GM10847 (cell line): Measurements from ENCODE around the gene KCNMB2.

Experiments used
- POLR2A ChIP-seq: IDR thresholded peaks from 2 replicates; pipeline ENCODE4 v1.6.1; 2011; ENCODE audit not compliant: insufficient read length; ENCODE audit errors: extremely low read depth

Gene KCNMB2

DNA sequence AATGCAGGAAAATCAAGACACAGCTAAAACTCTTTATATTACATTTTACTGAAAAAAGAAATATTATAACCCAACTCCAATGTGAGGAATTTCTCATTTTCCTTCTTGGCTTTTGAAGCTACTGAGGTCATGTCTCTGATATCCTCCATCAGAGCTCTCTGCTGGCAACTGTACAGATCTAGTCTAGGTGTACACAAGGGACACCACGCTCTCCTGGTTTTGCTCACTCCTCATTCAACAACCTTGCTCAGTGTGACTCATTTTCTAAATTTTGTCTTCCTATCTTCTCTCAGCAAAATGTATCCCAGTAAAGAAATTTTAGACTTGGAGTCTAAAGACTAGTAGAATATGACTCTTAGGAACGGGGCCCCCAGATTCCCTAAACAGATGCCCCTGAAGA, 144.3 kb downstream of the KCNMB2 start:
- TF ChIP-seq POLR2A = no peak

DNA sequence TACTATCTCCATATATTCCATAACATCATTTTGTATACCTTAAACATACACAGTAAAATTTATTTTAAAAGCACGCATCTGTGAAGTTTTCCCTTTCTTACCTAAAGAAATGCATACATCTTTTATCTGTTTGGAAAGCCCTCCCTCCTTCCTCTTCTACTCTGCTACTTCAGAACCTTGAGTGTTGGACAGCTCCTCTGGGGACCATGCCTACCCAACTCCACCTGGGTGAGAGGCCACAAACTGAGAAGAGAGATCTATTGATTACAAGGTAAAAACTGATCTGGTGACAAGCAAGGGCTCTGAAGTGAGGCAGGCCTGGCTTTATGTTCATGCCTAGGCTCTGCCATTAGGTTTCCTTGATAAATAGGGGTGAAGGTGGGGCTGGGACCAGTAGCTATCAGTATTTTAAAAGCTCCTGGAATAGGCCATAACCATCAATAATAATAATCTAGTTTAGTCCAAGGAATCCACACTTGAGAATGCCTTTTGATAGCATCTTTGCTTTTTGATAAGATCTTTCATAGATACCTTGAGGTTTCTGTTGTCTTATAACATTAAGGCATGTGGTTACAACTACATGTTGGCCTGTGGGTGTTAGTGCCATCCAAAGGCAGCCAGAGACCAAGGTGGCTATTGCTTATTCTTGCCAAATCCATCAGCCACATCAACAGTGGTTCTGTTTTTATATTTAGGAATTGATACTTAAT, 148.8 kb downstream of the KCNMB2 start:
- no peak for TF ChIP-seq POLR2A

DNA sequence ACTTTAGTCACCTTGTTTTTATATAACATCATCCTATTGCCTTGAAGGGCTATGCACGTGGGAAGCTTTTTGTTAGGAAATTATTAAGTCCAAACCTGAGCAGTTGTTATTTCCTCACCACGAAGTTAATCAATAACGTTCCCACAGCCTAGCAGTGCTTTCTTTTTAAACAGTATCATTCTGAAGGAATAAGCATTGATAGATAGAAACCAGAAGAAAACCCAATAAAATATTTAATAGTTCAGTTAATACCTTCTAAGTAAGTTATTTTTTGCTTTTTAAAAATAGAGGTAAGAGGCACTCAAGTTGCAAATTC, 149.3 kb downstream of the KCNMB2 start:
- TF ChIP-seq POLR2A = no peak

DNA sequence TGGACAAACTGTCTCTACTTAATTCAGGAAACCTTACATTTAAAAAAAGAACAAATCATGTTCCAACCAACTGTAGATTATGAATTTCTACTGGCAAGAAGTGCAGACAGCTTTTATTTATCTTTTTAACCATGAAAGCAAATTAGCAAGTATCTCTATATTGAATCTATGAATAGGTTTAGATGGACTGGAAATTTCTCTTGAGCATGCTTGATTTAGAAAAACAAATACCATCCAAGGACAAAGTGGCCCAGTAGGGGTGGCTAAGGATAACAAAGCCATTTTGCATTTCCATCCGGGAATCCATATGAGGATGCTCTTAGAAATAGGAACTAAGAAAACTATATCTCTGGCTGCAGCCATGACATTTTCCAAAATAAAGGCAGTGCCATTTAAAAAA, 150.6 kb downstream of the KCNMB2 start:
- TF ChIP-seq POLR2A = no peak

- no peak for TF ChIP-seq POLR2A
Observed at GRCh38 chr3:178690571-178690970, 154.3 kb downstream of the KCNMB2 start.

GRCh38 chr3:178699364-178699763, 163.1 kb downstream of the KCNMB2 start:
- TF ChIP-seq POLR2A = no peak

DNA sequence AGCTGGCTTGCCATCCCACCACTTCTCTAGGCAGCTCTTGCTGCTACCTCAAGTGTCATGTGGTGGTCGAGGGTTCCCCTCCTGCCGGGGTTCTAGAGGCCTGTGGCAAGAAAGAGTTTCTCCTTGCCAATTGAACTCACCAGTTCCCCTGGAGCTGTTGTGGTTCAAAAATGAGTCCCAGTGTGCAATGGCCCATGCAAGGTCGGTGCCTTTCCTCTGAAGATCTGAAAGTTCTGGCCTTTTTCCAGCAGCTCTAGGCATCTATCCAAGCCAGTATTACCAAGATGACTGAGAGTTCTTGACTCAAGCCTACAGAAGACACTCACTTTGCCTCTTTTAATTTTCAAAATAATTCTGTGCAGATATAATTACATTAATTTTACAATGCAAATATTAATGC, 163.6 kb downstream of the KCNMB2 start:
- TF ChIP-seq POLR2A = no peak

GRCh38 chr3:178703268-178703975, 167.2 kb downstream of the KCNMB2 start:
- TF ChIP-seq POLR2A = no peak

DNA sequence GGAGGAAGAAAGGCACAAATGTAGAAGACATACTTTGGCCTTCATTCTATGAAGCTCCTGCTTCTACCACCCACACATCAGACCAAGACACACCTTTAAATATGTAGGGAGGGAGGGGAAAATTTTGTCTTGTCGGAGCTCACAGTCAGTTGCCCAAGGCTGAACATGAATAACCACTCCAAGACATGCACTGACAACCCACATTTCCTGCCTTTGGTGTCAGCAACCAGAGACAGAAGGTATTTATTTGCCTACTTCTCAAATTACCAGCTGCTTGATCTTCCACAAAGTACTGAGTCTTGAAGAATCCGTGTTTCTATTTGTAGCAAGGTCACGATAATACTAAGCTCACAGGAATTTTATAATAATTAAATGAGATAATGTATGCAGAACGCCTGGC, 169.7 kb downstream of the KCNMB2 start:
- TF ChIP-seq POLR2A = no peak

- no peak for TF ChIP-seq POLR2A
Observed at GRCh38 chr3:178706411-178706810, 170.2 kb downstream of the KCNMB2 start.

GRCh38 chr3:178707311-178708031, 171.2 kb downstream of the KCNMB2 start:
- TF ChIP-seq POLR2A = no peak

- TF ChIP-seq POLR2A = no peak
Observed at GRCh38 chr3:178709051-178709450, 172.8 kb downstream of the KCNMB2 start.

DNA sequence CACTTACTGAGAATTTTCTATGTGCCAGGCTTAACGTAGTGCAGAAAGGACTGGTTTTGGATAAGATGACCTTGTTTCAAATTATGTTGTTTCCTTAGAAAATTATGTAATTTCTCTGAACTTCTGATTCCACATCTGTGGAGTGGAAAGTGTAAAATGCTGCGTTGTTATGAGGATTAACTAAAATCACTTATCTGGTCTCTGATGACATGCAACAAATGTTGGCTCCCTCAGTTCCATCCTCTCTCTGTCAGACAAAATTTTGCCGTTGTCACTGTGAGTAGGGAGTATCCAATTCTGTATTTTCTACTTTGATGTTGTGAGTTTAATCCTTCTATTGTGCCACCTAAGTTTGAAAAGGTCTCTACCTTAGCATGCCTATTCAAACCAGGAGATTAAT, 175.5 kb downstream of the KCNMB2 start:
- no peak for TF ChIP-seq POLR2A

DNA sequence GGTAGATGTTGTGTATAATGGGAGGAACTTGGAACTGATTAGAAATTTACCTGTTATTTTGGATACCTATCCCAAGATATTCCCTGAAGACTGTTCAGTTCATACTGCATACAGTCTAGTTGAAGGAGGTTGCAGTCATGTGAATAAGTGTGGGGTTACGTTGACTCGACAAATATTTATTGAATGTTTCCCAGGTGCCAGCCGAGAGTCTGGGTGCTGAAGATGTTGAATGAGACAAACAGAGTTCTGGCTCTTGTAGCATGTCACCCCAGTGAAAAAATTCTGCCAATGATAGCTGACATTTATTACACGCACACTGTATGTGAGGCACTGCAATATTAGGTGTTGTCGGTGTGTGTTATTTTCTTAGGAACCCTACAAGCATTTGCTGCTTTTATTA, 176.0 kb downstream of the KCNMB2 start:
- no peak for TF ChIP-seq POLR2A

GRCh38 chr3:178714925-178715832, 178.9 kb downstream of the KCNMB2 start:
- TF ChIP-seq POLR2A = no peak

DNA sequence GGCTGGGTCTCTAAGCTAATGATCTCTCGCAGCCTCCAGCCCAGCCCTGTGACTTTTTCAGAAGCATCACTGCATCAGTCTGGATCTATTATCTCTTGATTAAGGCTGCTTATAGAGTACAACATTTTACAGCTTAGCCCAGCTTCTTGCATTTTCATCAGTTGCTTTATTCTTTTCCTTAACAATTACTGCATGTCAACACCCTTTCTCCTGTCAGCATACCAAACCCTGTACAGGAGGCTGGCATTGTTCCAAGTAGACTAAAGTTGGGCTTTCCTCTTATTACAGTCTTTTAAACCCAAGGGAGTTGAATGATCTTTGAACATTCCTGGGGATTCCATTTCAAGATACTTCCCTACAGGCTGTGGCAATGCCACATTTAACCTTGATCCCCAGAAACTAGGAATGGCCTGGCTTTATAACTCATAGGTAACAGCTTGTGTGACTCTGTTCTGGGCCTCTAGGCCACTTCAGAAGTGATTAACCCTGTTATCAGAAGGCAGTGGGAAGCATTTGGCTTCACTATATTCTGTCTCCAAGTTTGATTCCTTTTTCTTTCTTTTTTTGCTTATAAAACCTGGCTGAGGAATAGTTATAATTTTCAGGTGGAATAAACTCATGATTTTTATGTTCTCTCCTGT, 182.9 kb downstream of the KCNMB2 start:
- TF ChIP-seq POLR2A = no peak
